ENCODE results near the gene ANO10. TPM values are rescaled to one million over a fixed set of nuclear protein-coding genes. Genes with fewer than 3 reads are reported as not detected.

ANO10 gene
- total and polyA plus RNA-seq, 11 donors, result 8.3 to 29.8 (median 15.8) TPM

DNA sequence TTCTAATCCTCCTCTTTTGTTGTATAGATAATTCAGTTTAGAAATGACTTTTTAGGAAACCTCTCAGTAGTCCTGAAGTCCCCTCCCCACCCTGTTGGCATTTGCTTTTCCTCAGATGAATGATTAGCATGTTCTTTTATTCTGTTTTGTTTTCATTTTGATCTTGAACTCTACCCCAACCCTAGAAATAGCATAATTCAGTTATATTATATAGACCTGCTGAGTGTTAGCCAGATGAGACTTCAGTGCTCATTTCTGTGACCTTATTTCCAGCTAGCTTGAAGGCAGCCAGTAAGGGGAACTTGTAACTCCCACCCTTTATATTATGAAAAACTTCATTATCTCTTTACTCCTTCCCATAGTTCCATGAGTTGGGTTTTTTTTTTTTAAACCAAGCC lies 294.2 kb downstream of the ANO10 start:
- H3K27ac ChIP-seq, result peak overlapping the region in 11 of 12 donors; percentile 51 to 85 (median 74)
- ATAC-seq (peak in 1 of 4 donors; percentile 17), DNase-seq (no peak)
- peaks cover 0 to 11% (median 6%) of the 10 kb centered on the region in 9 donors for H3K36me3 ChIP-seq
- peaks cover 0 to 84% (median 55%) of the 10 kb centered on the region in 12 donors for H3K4me1 ChIP-seq
- intact Hi-C loops (cut with DNase I), result loop anchor here in 3 of 10 donors (5.0 to 10.0 kb wide), 3 partner anchors 35 to 177 kb away; partner anchors contain the start of gene SNRK (in 1 of the 3)
- H3K4me3 ChIP-seq, result no peak overlapping the region
- TF ChIP-seq, protein P1, sequence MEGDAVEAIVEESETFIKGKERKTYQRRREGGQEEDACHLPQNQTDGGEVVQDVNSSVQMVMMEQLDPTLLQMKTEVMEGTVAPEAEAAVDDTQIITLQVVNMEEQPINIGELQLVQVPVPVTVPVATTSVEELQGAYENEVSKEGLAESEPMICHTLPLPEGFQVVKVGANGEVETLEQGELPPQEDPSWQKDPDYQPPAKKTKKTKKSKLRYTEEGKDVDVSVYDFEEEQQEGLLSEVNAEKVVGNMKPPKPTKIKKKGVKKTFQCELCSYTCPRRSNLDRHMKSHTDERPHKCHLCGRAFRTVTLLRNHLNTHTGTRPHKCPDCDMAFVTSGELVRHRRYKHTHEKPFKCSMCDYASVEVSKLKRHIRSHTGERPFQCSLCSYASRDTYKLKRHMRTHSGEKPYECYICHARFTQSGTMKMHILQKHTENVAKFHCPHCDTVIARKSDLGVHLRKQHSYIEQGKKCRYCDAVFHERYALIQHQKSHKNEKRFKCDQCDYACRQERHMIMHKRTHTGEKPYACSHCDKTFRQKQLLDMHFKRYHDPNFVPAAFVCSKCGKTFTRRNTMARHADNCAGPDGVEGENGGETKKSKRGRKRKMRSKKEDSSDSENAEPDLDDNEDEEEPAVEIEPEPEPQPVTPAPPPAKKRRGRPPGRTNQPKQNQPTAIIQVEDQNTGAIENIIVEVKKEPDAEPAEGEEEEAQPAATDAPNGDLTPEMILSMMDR (IDR thresholded peaks at IDR 0.05), result no peak
- TF ChIP-seq POLR2A (IDR thresholded peaks at IDR 0.05), result no peak
- H3K9me3 ChIP-seq, result peaks cover 0 to 7% (median 0%) of the 10 kb centered on the region in 12 donors
- no peaks in the 10 kb centered on the region for H3K27me3 ChIP-seq

DNA sequence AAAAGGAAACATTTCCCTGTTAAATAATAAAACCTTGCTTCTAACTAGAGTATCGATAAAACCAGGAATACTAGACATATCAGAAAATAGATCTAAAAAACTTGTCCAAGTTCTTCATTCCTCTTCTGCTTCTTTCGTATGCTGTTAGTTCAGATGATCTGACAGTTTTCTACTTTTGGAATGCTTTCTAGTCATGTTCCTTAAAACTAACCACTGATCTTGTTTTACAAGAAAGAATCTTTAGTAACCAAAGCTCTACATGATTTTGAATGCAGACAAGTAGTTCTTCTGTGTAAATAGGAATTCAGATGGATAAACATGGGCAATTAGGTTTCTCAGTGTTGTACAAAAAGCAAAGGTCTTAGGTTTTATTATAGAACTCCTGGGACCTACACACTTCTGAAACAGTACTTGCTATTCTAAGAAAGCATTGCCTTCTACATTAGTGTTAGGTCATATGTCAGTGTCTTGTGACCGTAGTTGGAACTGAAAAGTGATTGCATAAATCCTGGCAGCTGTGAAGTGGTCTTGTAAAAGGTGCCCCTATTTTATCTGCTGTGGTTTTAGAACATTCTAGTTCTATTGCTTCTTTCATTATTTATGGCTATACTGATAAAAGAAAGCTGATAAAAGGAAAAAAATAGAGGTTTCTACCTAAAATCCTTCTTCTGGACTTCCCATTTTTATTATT lies 294.8 kb downstream of the ANO10 start:
- Histone ChIP-seq H3K4me3 (no peak overlapping the region), H3K27ac (peak overlapping the region in 11 of 12 donors; percentile 51 to 85 (median 74)), H3K27me3 (no peaks in the 10 kb centered on the region), H3K4me1 (peaks cover 0 to 84% (median 56%) of the 10 kb centered on the region in 12 donors), H3K9me3 (peaks cover 0 to 7% (median 0%) of the 10 kb centered on the region in 12 donors), H3K36me3 (peaks cover 0 to 8% (median under 1%) of the 10 kb centered on the region in 9 donors)
- ATAC-seq (peak; percentile 63 to 84 (median 78)), DNase-seq (no peak)
- 27 to 36% (median 34%) methylated on average over 3 of the region's 3 CpGs for WGBS, 4 donors
- intact Hi-C loops (cut with DNase I), result loop anchor here in 3 of 10 donors (5.0 to 10.0 kb wide), 3 partner anchors 35 to 178 kb away; partner anchors contain the start of gene SNRK (in 1 of the 3)
- no peak for TF ChIP-seq POLR2A (IDR thresholded peaks at IDR 0.05)
- TF ChIP-seq, protein P1 (IDR thresholded peaks at IDR 0.05), result no peak

GRCh38 chr3:43323541-43323940 lies 298.3 kb downstream of the ANO10 start:
- intact Hi-C loops (cut with DNase I), result loop anchor here in 1 of 10 donors (10.0 kb wide), 1 partner anchor 181 kb away; no protein-coding TSS in a partner anchor
- Histone ChIP-seq H3K36me3 (peaks cover 0 to 18% (median 0%) of the 10 kb centered on the region in 9 donors), H3K4me1 (peaks cover 0 to 80% (median 72%) of the 10 kb centered on the region in 12 donors), H3K9me3 (peaks cover 0 to 7% (median 0%) of the 10 kb centered on the region in 12 donors), H3K27ac (no peak overlapping the region), H3K4me3 (no peak overlapping the region), H3K27me3 (no peaks in the 10 kb centered on the region)
- TF ChIP-seq, protein P1 (IDR thresholded peaks at IDR 0.05), result no peak
- no peak for TF ChIP-seq POLR2A (IDR thresholded peaks at IDR 0.05)
- ATAC-seq, result no peak
- WGBS, 4 donors, result 97 to 100% (median 100%) methylated on average over 1 of the region's 1 CpG
- DNase-seq, result no peak

- ATAC-seq (no peak), DNase-seq (no peak)
- peaks cover 6 to 80% (median 70%) of the 10 kb centered on the region in 12 donors for H3K4me1 ChIP-seq
- intact Hi-C loops (cut with DNase I), result loop anchor here in 1 of 10 donors (10.0 kb wide), 1 partner anchor 185 kb away; no protein-coding TSS in a partner anchor
- H3K9me3 ChIP-seq, result peaks cover 0 to 7% (median 0%) of the 10 kb centered on the region in 12 donors
- H3K4me3 ChIP-seq, result no peak overlapping the region
- H3K36me3 ChIP-seq, result peaks cover 0 to 18% (median 0%) of the 10 kb centered on the region in 9 donors
- H3K27ac ChIP-seq, result peak overlapping the region in 3 of 12 donors; percentile 39 to 82 (median 71)
- H3K27me3 ChIP-seq, result no peaks in the 10 kb centered on the region
- 88 to 91% (median 90%) methylated on average over 5 of the region's 5 CpGs for WGBS, 4 donors
- TF ChIP-seq POLR2A (IDR thresholded peaks at IDR 0.05), result no peak
- TF ChIP-seq, protein P1 (IDR thresholded peaks at IDR 0.05), result no peak
These were observed 301.5 kb downstream of the ANO10 start for GRCh38 chr3:43320288-43320687.

All from heart left ventricle (tissue), 16 donors.